K562 (cell line): ENCODE data around the gene SMCO4. TPM values are rescaled to one million over a fixed set of nuclear protein-coding genes. Genes with fewer than 3 reads are reported as not detected.

Source experiments
- ATAC-seq: fragments of 200-7000 bp; cut with Tn5 transposase; 3 replicates; pipeline ENCODE4 v1.9.1; 2020; ENCODE audit warnings: moderate library complexity
- BruUV-seq: library from RNA; stranded (reverse); fragments of 400-500 nt; replicated peaks from 2 replicates; lab custom pipeline; 2021; lab: Mats Ljungman, UMichigan
- CTCF ChIA-PET: fragments of 300-600 bp; formaldehyde crosslinking; extraction: SDS; loops from one replicate; lab custom pipeline; 2021; ENCODE audit warnings: low intra/inter-chr PET ratio; lab: Yijun Ruan, JAX
- POLR2A ChIA-PET: fragments of 300-600, 350-650 bp; sonication (Branson Sonifier 250); formaldehyde crosslinking; extraction: SDS; loops from one replicate; lab custom pipeline; 2021; ENCODE audit warnings: antibody characterized with exemption, inconsistent platforms; lab: Yijun Ruan, JAX
- DNase-seq, 4 experiments: peaks; one replicate each; pipeline versions ENCODE4 v3.0.0 to v3.0.0-alpha.2; 2011 to 2018; ENCODE audit warnings: low spot score in 3 of 4, mixed read lengths in 3 of 4; ENCODE audit errors: extremely low read depth in 1 of 4
- FAIRE-seq: peaks from 2 replicates; lab custom pipeline; 2011; peaks lifted over from hg19 to GRCh38; lab: Jason Lieb, UNC
- H2AFZ ChIP-seq: 2 replicates; pipeline ENCODE4 v1.6.0; 2011; ENCODE audit warnings: low read depth, low read length, control low read depth, inconsistent platforms
- H3K27ac ChIP-seq: fragments of 200-600 bp; 3 replicates; pipeline ENCODE4 v1.8.0; 2011; ENCODE audit warnings: low read depth, mild to moderate bottlenecking, control low read depth, inconsistent platforms, low read length, moderate library complexity, mixed read lengths; ENCODE audit errors: extremely low read depth
- H3K27me3 ChIP-seq, 2 experiments: fragments of 300-600 bp in 1 of 2; 2 replicates in 1 of 2; 3 replicates in 1 of 2; pipeline versions ENCODE4 v1.6.0 to v1.8.0; 2011; ENCODE audit warnings: inconsistent platforms in 2 of 2, low read length in 2 of 2, mild to moderate bottlenecking in 1 of 2, mixed read lengths in 1 of 2, moderate library complexity in 1 of 2; ENCODE audit not compliant: control insufficient read depth in 2 of 2, insufficient read depth in 2 of 2
- H3K36me3 ChIP-seq: fragments of 300-600 bp; 3 replicates; pipeline ENCODE4 v1.8.0; 2011; ENCODE audit warnings: mild to moderate bottlenecking, low read length, inconsistent platforms; ENCODE audit not compliant: control insufficient read depth, insufficient read depth
- H3K4me1 ChIP-seq, 2 experiments: fragments of 200-600 bp in 1 of 2; replicated peaks in 1 of 2; 2 replicates in 1 of 2; 3 replicates in 1 of 2; pipeline versions ENCODE4 v1.5.1 to v1.8.0; 2011; ENCODE audit warnings: inconsistent platforms in 2 of 2, low read length in 2 of 2, mild to moderate bottlenecking in 1 of 2, mixed read lengths in 1 of 2, moderate library complexity in 1 of 2; ENCODE audit not compliant: control insufficient read depth in 2 of 2, insufficient read depth in 2 of 2
- H3K4me2 ChIP-seq: 2 replicates; pipeline ENCODE4 v1.6.1; 2011; ENCODE audit warnings: low read length, control low read depth, inconsistent platforms, mixed read lengths; ENCODE audit not compliant: insufficient read depth
- H3K4me3 ChIP-seq: fragments of 200-600 bp; sonication (generic), shearing (Covaris generic); 2 replicates; pipeline ENCODE4 v1.5.1; 2016; ENCODE audit warnings: control low read depth, inconsistent platforms
- H3K79me2 ChIP-seq: fragments of 200-600 bp; 3 replicates; pipeline ENCODE4 v1.8.0; 2011; ENCODE audit warnings: low read length, inconsistent platforms; ENCODE audit not compliant: control insufficient read depth, insufficient read depth
- H3K9ac ChIP-seq, 2 experiments: 2 replicates each; pipeline versions ENCODE4 v1.6.0 to v1.6.1; 2011; ENCODE audit warnings: low read depth in 2 of 2, low read length in 2 of 2, control low read depth in 1 of 2, inconsistent platforms in 1 of 2, mild to moderate bottlenecking in 1 of 2, mixed read lengths in 1 of 2; ENCODE audit not compliant: insufficient read depth in 1 of 2
- H3K9me1 ChIP-seq: one replicate; pipeline ENCODE4 v1.6.0; 2011; ENCODE audit warnings: inconsistent platforms, mild to moderate bottlenecking, low read length, moderate library complexity; ENCODE audit not compliant: control insufficient read depth, insufficient read depth
- H3K9me3 ChIP-seq: replicated peaks from 2 replicates; pipeline ENCODE4 v1.5.1; 2011; ENCODE audit warnings: low read depth, low read length, inconsistent platforms; ENCODE audit not compliant: control insufficient read depth, insufficient read depth
- H4K20me1 ChIP-seq: replicated peaks from 2 replicates; pipeline ENCODE4 v1.6.1; 2011; ENCODE audit warnings: low read length, inconsistent platforms, mixed read lengths; ENCODE audit not compliant: control insufficient read depth, insufficient read depth
- ATF3 ChIP-seq, 2 experiments: fragments of 450-650 bp in 1 of 2; sonication (generic) in 1 of 2; formaldehyde crosslinking in 1 of 2; IDR thresholded peaks in 1 of 2; conservative IDR thresholded peaks in 1 of 2; 2 replicates each; pipeline versions ENCODE4 v1.6.1 to v1.8.1; 2016 to 2023; ENCODE audit warnings: mild to moderate bottlenecking in 2 of 2, moderate library complexity in 2 of 2, inconsistent platforms in 1 of 2, missing genetic modification reagents in 1 of 2
- CBX2 ChIP-seq: fragments of 200-600 bp; sonication (generic); IDR thresholded peaks from one replicate; pipeline ENCODE4 v1.6.1; 2012; ENCODE audit warnings: mild to moderate bottlenecking, low read length, inconsistent platforms; ENCODE audit not compliant: insufficient read depth, poor library complexity, severe bottlenecking
- EHMT2 ChIP-seq: fragments of 450-650 bp; IDR thresholded peaks from 2 replicates; pipeline ENCODE4 v1.6.1; 2018; ENCODE audit warnings: antibody characterized with exemption
- ILF3 ChIP-seq: fragments of 450-650 bp; IDR thresholded peaks from 2 replicates; pipeline ENCODE4 v1.6.1; 2018; ENCODE audit warnings: antibody characterized with exemption, mild to moderate bottlenecking, moderate library complexity, borderline replicate concordance
- KDM4B ChIP-seq, 2 experiments: fragments of 450-650 bp in 1 of 2; sonication (generic) in 1 of 2; IDR thresholded peaks; 2 replicates each; pipeline ENCODE4 v1.6.1; 2016 to 2017; ENCODE audit warnings: borderline replicate concordance in 2 of 2, antibody characterized with exemption in 1 of 2, low read depth in 1 of 2, mild to moderate bottlenecking in 1 of 2
- MEF2D ChIP-seq: conservative IDR thresholded peaks from 2 replicates; pipeline ENCODE4 v1.6.1; 2016; ENCODE audit warnings: low read depth, missing genetic modification characterization, missing compliant biosample characterization
- NR3C1 ChIP-seq: sonication (generic); formaldehyde crosslinking; IDR thresholded peaks from 2 replicates; pipeline ENCODE4 v1.8.1; 2022; ENCODE audit warnings: missing genetic modification reagents
- POLR3G ChIP-seq: IDR thresholded peaks from 2 replicates; pipeline ENCODE4 v1.6.1; 2011; ENCODE audit not compliant: insufficient read length, insufficient replicate concordance; ENCODE audit errors: extremely low read depth
- RBM34 ChIP-seq: fragments of 200-400 bp; formaldehyde crosslinking; IDR thresholded peaks from 2 replicates; pipeline ENCODE4 v1.6.1; 2018; ENCODE audit warnings: low read length, borderline replicate concordance; ENCODE audit not compliant: insufficient read depth
- RBM39 ChIP-seq: fragments of 200-400 bp; formaldehyde crosslinking; optimal IDR thresholded peaks from 2 replicates; pipeline ENCODE3; 2018; ENCODE audit warnings: low read depth, low read length
- RFX7 ChIP-seq: fragments of 250-450 bp; sonication (Bioruptor Pico); IDR thresholded peaks from 2 replicates; pipeline ENCODE4 v1.5.1; 2021; ENCODE audit warnings: mild to moderate bottlenecking
- RUNX1 ChIP-seq: sonication (generic); IDR thresholded peaks from 2 replicates; pipeline ENCODE4 v1.6.1; 2016; ENCODE audit warnings: antibody characterized with exemption, low read depth
- USF2 ChIP-seq: sonication (generic); formaldehyde crosslinking; IDR thresholded peaks from 2 replicates; pipeline ENCODE4 v1.5.0; 2020; ENCODE audit warnings: missing genetic modification reagents
- WHSC1 ChIP-seq: IDR thresholded peaks from one replicate; pipeline ENCODE4 v1.6.1; 2012; ENCODE audit warnings: low read length, control low read depth, inconsistent platforms
- ZNF75A ChIP-seq: fragments of 450-650 bp; formaldehyde crosslinking; IDR thresholded peaks from 2 replicates; pipeline ENCODE4 v1.4.0; 2020; ENCODE audit warnings: mild to moderate bottlenecking
- WGBS: fragments of 100-300 bp; shearing (Covaris generic); methylation state at CpG from one replicate; pipeline ENCODE4 v1.1.6; 2016; ENCODE audit warnings: low coverage, mixed read lengths; ENCODE audit not compliant: insufficient coverage; ENCODE audit errors: missing lambda C conversion rate; 5-methylcytosine and 5-hydroxymethylcytosine counted together
- in situ Hi-C: fragments of 300-500 bp; cut with MboI; formaldehyde crosslinking; loops from 4 replicates; pipeline ENCODE4 v1.15.0; 2018; ENCODE audit warnings: inconsistent platforms, mixed read lengths
- intact Hi-C: fragments of 100-400 bp; cut with micrococcal nuclease; formaldehyde crosslinking; loops from 2 replicates; pipeline ENCODE4 v1.14.2; 2022
- polyA plus RNA-seq, 8 experiments: library from polyadenylated mRNA; depleted of rRNA in 4 of 8; stranded (reverse) in 5 of 8; unstranded in 3 of 8; fragments of >200 nt; fragmentation: Nextera tagmentation in 2 of 8; fragmentation: Illumina TruSeq in 1 of 8; extraction: Ambion mirVana in 2 of 8; extraction: Trizol in 1 of 8; gene quantifications; 2 replicates each; pipeline versions ENCODE4 v1.2.1 to v1.2.3, GENCODE V29; 2011 to 2014; ENCODE audit warnings: inconsistent platforms in 1 of 8, missing spikeins in 1 of 8
- total RNA-seq, 7 experiments: library from RNA; depleted of rRNA in 6 of 7; stranded (reverse); fragments of >200 nt in 6 of 7; fragmentation: Illumina TruSeq in 2 of 7; extraction: Trizol in 2 of 7; gene quantifications; 2 replicates each; pipeline versions ENCODE4 v1.2.1 to v1.2.3, GENCODE V29; 2011 to 2021; ENCODE audit warnings: low replicate concordance in 1 of 7

Gene SMCO4
- total and polyA plus RNA-seq, 9 of the 15 experiments (the other 6 are each of a cell fraction or from before 2014, with no cell fraction given) = 1.8 to 27.8 (median 15.3) TPM

- WGBS = 0% methylated on average over 7 of the region's 7 CpGs
- Histone ChIP-seq H3K36me3 (no peaks in the 10 kb centered on the region), H3K9ac (no peak overlapping the region), H3K4me2 (no peak overlapping the region), H4K20me1 (no peaks in the 10 kb centered on the region; the same call in 1 of the 2 replicates), H2AFZ (no peak overlapping the region), H3K27ac (no peak overlapping the region), H3K79me2 (no peaks in the 10 kb centered on the region), H3K27me3 (peaks cover 4 to 10% of the 10 kb centered on the region in 2 experiments; a peak in 3 of 5 replicates), H3K9me3 (no peaks in the 10 kb centered on the region), H3K4me3 (no peak overlapping the region), H3K9me1 (no peaks in the 10 kb centered on the region), H3K4me1 (no peaks in the 10 kb centered on the region)
- in situ Hi-C loops (no loop called here), intact Hi-C loops (no loop called here)
- FAIRE-seq (no peak), ATAC-seq (no peak), DNase-seq (no peak)
- BruUV-seq = no TSS peak
- TF ChIP-seq RFX7 (CRISPR knock-in tag) (no peak), CBX2 (no peak), WHSC1 (no peak), MEF2D (tag) (no peak), ZNF75A (CRISPR knock-in tag) (no peak), EHMT2 (no peak), RUNX1 (no peak), RBM39 (no peak), ILF3 (no peak), NR3C1 (CRISPR knock-in tag) (no peak), USF2 (no peak), RBM34 (no peak), KDM4B (IDR thresholded peaks at IDR 0.05; ENCODE audit: borderline replicate concordance in 2 of 2, low read depth in 1 of 2) (no peak), ATF3 (IDR thresholded peaks at IDR 0.05) (no peak), ATF3 (CRISPR knock-in tag; conservative IDR thresholded peaks at IDR 0.05) (no peak), POLR3G (no peak)
- ChIA-PET POLR2A (interaction anchor here (1.2 kb wide), 1 partner anchor 30 kb away, joined by 4 read pairs; no protein-coding TSS in a partner anchor), CTCF (no interaction called here)
Measured at GRCh38 chr11:93567401-93567895, 24.3 kb upstream of the SMCO4 start.
